K562 (cell line): ENCODE results near the gene RGS12. TPM values are rescaled to one million over a fixed set of nuclear protein-coding genes. Genes with fewer than 3 reads are reported as not detected.

ENCODE experiments used
- ATAC-seq: fragments of 200-7000 bp; cut with Tn5 transposase; 3 replicates; pipeline ENCODE4 v1.9.1; 2020; ENCODE audit warnings: moderate library complexity
- BruUV-seq: library from RNA; stranded (reverse); fragments of 400-500 nt; replicated peaks from 2 replicates; lab custom pipeline; 2021; lab: Mats Ljungman, UMichigan
- CTCF ChIA-PET: fragments of 300-600 bp; formaldehyde crosslinking; extraction: SDS; loops from one replicate; lab custom pipeline; 2021; ENCODE audit warnings: low intra/inter-chr PET ratio; lab: Yijun Ruan, JAX
- POLR2A ChIA-PET: fragments of 300-600, 350-650 bp; sonication (Branson Sonifier 250); formaldehyde crosslinking; extraction: SDS; loops from one replicate; lab custom pipeline; 2021; ENCODE audit warnings: antibody characterized with exemption, inconsistent platforms; lab: Yijun Ruan, JAX
- DNase-seq, 4 experiments: peaks; one replicate each; pipeline versions ENCODE4 v3.0.0 to v3.0.0-alpha.2; 2011 to 2018; ENCODE audit warnings: low spot score in 3 of 4, mixed read lengths in 3 of 4; ENCODE audit errors: extremely low read depth in 1 of 4
- FAIRE-seq: peaks from 2 replicates; lab custom pipeline; 2011; peaks lifted over from hg19 to GRCh38; lab: Jason Lieb, UNC
- H2AFZ ChIP-seq: 2 replicates; pipeline ENCODE4 v1.6.0; 2011; ENCODE audit warnings: low read depth, low read length, control low read depth, inconsistent platforms
- H3K27ac ChIP-seq: fragments of 200-600 bp; 3 replicates; pipeline ENCODE4 v1.8.0; 2011; ENCODE audit warnings: low read depth, mild to moderate bottlenecking, control low read depth, inconsistent platforms, low read length, moderate library complexity, mixed read lengths; ENCODE audit errors: extremely low read depth
- H3K27me3 ChIP-seq, 2 experiments: fragments of 300-600 bp in 1 of 2; 2 replicates in 1 of 2; 3 replicates in 1 of 2; pipeline versions ENCODE4 v1.6.0 to v1.8.0; 2011; ENCODE audit warnings: inconsistent platforms in 2 of 2, low read length in 2 of 2, mild to moderate bottlenecking in 1 of 2, mixed read lengths in 1 of 2, moderate library complexity in 1 of 2; ENCODE audit not compliant: control insufficient read depth in 2 of 2, insufficient read depth in 2 of 2
- H3K36me3 ChIP-seq: fragments of 300-600 bp; 3 replicates; pipeline ENCODE4 v1.8.0; 2011; ENCODE audit warnings: mild to moderate bottlenecking, low read length, inconsistent platforms; ENCODE audit not compliant: control insufficient read depth, insufficient read depth
- H3K4me1 ChIP-seq, 2 experiments: fragments of 200-600 bp in 1 of 2; replicated peaks in 1 of 2; 2 replicates in 1 of 2; 3 replicates in 1 of 2; pipeline versions ENCODE4 v1.5.1 to v1.8.0; 2011; ENCODE audit warnings: inconsistent platforms in 2 of 2, low read length in 2 of 2, mild to moderate bottlenecking in 1 of 2, mixed read lengths in 1 of 2, moderate library complexity in 1 of 2; ENCODE audit not compliant: control insufficient read depth in 2 of 2, insufficient read depth in 2 of 2
- H3K4me2 ChIP-seq: 2 replicates; pipeline ENCODE4 v1.6.1; 2011; ENCODE audit warnings: low read length, control low read depth, inconsistent platforms, mixed read lengths; ENCODE audit not compliant: insufficient read depth
- H3K4me3 ChIP-seq: fragments of 200-600 bp; sonication (generic), shearing (Covaris generic); 2 replicates; pipeline ENCODE4 v1.5.1; 2016; ENCODE audit warnings: control low read depth, inconsistent platforms
- H3K79me2 ChIP-seq: fragments of 200-600 bp; 3 replicates; pipeline ENCODE4 v1.8.0; 2011; ENCODE audit warnings: low read length, inconsistent platforms; ENCODE audit not compliant: control insufficient read depth, insufficient read depth
- H3K9ac ChIP-seq, 2 experiments: 2 replicates each; pipeline versions ENCODE4 v1.6.0 to v1.6.1; 2011; ENCODE audit warnings: low read depth in 2 of 2, low read length in 2 of 2, control low read depth in 1 of 2, inconsistent platforms in 1 of 2, mild to moderate bottlenecking in 1 of 2, mixed read lengths in 1 of 2; ENCODE audit not compliant: insufficient read depth in 1 of 2
- H3K9me1 ChIP-seq: one replicate; pipeline ENCODE4 v1.6.0; 2011; ENCODE audit warnings: inconsistent platforms, mild to moderate bottlenecking, low read length, moderate library complexity; ENCODE audit not compliant: control insufficient read depth, insufficient read depth
- H3K9me3 ChIP-seq: replicated peaks from 2 replicates; pipeline ENCODE4 v1.5.1; 2011; ENCODE audit warnings: low read depth, low read length, inconsistent platforms; ENCODE audit not compliant: control insufficient read depth, insufficient read depth
- H4K20me1 ChIP-seq: replicated peaks from 2 replicates; pipeline ENCODE4 v1.6.1; 2011; ENCODE audit warnings: low read length, inconsistent platforms, mixed read lengths; ENCODE audit not compliant: control insufficient read depth, insufficient read depth
- AFF4 ChIP-seq: sonication (generic); formaldehyde crosslinking; IDR thresholded peaks from 2 replicates; pipeline ENCODE4 v1.8.0; 2023; ENCODE audit warnings: mild to moderate bottlenecking, missing genetic modification reagents
- CBFA2T2 ChIP-seq: fragments of 450-650 bp; conservative IDR thresholded peaks from 2 replicates; pipeline ENCODE4 v1.6.1; 2017; ENCODE audit warnings: mild to moderate bottlenecking
- CCNT2 ChIP-seq: IDR thresholded peaks from 2 replicates; pipeline ENCODE4 v1.6.1; 2011; ENCODE audit warnings: borderline replicate concordance, low read depth, mild to moderate bottlenecking, moderate library complexity, mixed read lengths, low read length; ENCODE audit not compliant: insufficient read length; ENCODE audit errors: extremely low read depth
- E2F8 ChIP-seq: fragments of 450-650 bp; IDR thresholded peaks from 2 replicates; pipeline ENCODE4 v1.7.1; 2018; ENCODE audit warnings: mild to moderate bottlenecking, low read depth; ENCODE audit not compliant: partially characterized antibody
- EP300 ChIP-seq: IDR thresholded peaks from 2 replicates; pipeline ENCODE4 v1.6.1; 2012; ENCODE audit warnings: low read length, improper control_type of control experiment
- MTA2 ChIP-seq: fragments of 450-650 bp; IDR thresholded peaks from 2 replicates; pipeline ENCODE4 v1.6.1; 2016; ENCODE audit warnings: low read depth
- PATZ1 ChIP-seq: fragments of 250-450 bp; sonication (Bioruptor Pico); IDR thresholded peaks from 2 replicates; pipeline ENCODE4 v1.5.0; 2020; ENCODE audit warnings: mild to moderate bottlenecking, borderline replicate concordance
- SMAD3 ChIP-seq: fragments of 450-650 bp; formaldehyde crosslinking; conservative IDR thresholded peaks from 2 replicates; pipeline ENCODE4 v1.4.0; 2020; ENCODE audit warnings: mild to moderate bottlenecking
- ZNF165 ChIP-seq: fragments of 250-450 bp; sonication (Bioruptor Pico); IDR thresholded peaks from 2 replicates; pipeline ENCODE4 v1.4.0; 2020; ENCODE audit warnings: borderline replicate concordance
- WGBS: fragments of 100-300 bp; shearing (Covaris generic); methylation state at CpG from one replicate; pipeline ENCODE4 v1.1.6; 2016; ENCODE audit warnings: low coverage, mixed read lengths; ENCODE audit not compliant: insufficient coverage; ENCODE audit errors: missing lambda C conversion rate; 5-methylcytosine and 5-hydroxymethylcytosine counted together
- in situ Hi-C: fragments of 300-500 bp; cut with MboI; formaldehyde crosslinking; loops from 4 replicates; pipeline ENCODE4 v1.15.0; 2018; ENCODE audit warnings: inconsistent platforms, mixed read lengths
- intact Hi-C: fragments of 100-400 bp; cut with micrococcal nuclease; formaldehyde crosslinking; loops from 2 replicates; pipeline ENCODE4 v1.14.2; 2022
- polyA plus RNA-seq, 8 experiments: library from polyadenylated mRNA; depleted of rRNA in 4 of 8; stranded (reverse) in 5 of 8; unstranded in 3 of 8; fragments of >200 nt; fragmentation: Nextera tagmentation in 2 of 8; fragmentation: Illumina TruSeq in 1 of 8; extraction: Ambion mirVana in 2 of 8; extraction: Trizol in 1 of 8; gene quantifications; 2 replicates each; pipeline versions ENCODE4 v1.2.1 to v1.2.3, GENCODE V29; 2011 to 2014; ENCODE audit warnings: inconsistent platforms in 1 of 8, missing spikeins in 1 of 8
- total RNA-seq, 7 experiments: library from RNA; depleted of rRNA in 6 of 7; stranded (reverse); fragments of >200 nt in 6 of 7; fragmentation: Illumina TruSeq in 2 of 7; extraction: Trizol in 2 of 7; gene quantifications; 2 replicates each; pipeline versions ENCODE4 v1.2.1 to v1.2.3, GENCODE V29; 2011 to 2021; ENCODE audit warnings: low replicate concordance in 1 of 7
- TF ChIP-seq, protein P1 (sequence below): fragments of 250-450 bp; sonication (Bioruptor Pico); IDR thresholded peaks from 2 replicates; pipeline ENCODE4 v1.8.0; 2021; ENCODE audit warnings: borderline replicate concordance, mild to moderate bottlenecking, moderate library complexity; ENCODE audit not compliant: poor library complexity, severe bottlenecking
- TF ChIP-seq, protein P2 (sequence below): fragments of 250-450 bp; sonication (Bioruptor Pico); IDR thresholded peaks from 2 replicates; pipeline ENCODE4 v1.8.0; 2022; ENCODE audit warnings: inconsistent platforms

RGS12 gene
- total and polyA plus RNA-seq, 9 of the 15 experiments (the other 6 are each of a cell fraction or from before 2014, with no cell fraction given), result 0.30 to 8.8 (median 5.5) TPM

- Histone ChIP-seq H3K9me1 (no peaks in the 10 kb centered on the region), H2AFZ (no peak overlapping the region), H4K20me1 (peaks cover 68% of the 10 kb centered on the region), H3K79me2 (no peaks in the 10 kb centered on the region), H3K4me3 (no peak overlapping the region), H3K9ac (no peak overlapping the region), H3K27ac (no peak overlapping the region), H3K27me3 (peaks cover 3 to 66% of the 10 kb centered on the region in 2 experiments; a peak in 3 of 5 replicates), H3K36me3 (no peaks in the 10 kb centered on the region), H3K9me3 (no peaks in the 10 kb centered on the region), H3K4me1 (peaks cover 7 to 10% of the 10 kb centered on the region in 2 experiments; a peak in 2 of 5 replicates), H3K4me2 (no peak overlapping the region)
- no TSS peak for BruUV-seq
- WGBS, result 57% methylated on average over 11 of the region's 12 CpGs
- ChIA-PET POLR2A (no interaction called here), CTCF (no interaction called here)
- ATAC-seq, result no peak
- in situ Hi-C loops, result no loop called here
- FAIRE-seq, result no peak
- DNase-seq, result no peak
- intact Hi-C loops, result no loop called here
- TF ChIP-seq SMAD3 (CRISPR knock-in tag), result no peak
- TF ChIP-seq CBFA2T2, result no peak
- TF ChIP-seq AFF4 (CRISPR knock-in tag), result no peak
- no peak for TF ChIP-seq ZNF165 (CRISPR knock-in tag)
- TF ChIP-seq, protein P1, sequence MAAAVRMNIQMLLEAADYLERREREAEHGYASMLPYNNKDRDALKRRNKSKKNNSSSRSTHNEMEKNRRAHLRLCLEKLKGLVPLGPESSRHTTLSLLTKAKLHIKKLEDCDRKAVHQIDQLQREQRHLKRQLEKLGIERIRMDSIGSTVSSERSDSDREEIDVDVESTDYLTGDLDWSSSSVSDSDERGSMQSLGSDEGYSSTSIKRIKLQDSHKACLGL (CRISPR knock-in tag), result no peak
- no peak for TF ChIP-seq PATZ1 (CRISPR knock-in tag)
- TF ChIP-seq EP300, result no peak
- TF ChIP-seq MTA2, result no peak
- no peak for TF ChIP-seq CCNT2
- no peak for TF ChIP-seq E2F8
- TF ChIP-seq, protein P2, sequence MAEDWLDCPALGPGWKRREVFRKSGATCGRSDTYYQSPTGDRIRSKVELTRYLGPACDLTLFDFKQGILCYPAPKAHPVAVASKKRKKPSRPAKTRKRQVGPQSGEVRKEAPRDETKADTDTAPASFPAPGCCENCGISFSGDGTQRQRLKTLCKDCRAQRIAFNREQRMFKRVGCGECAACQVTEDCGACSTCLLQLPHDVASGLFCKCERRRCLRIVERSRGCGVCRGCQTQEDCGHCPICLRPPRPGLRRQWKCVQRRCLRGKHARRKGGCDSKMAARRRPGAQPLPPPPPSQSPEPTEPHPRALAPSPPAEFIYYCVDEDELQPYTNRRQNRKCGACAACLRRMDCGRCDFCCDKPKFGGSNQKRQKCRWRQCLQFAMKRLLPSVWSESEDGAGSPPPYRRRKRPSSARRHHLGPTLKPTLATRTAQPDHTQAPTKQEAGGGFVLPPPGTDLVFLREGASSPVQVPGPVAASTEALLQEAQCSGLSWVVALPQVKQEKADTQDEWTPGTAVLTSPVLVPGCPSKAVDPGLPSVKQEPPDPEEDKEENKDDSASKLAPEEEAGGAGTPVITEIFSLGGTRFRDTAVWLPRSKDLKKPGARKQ (CRISPR knock-in tag), result no peak
These were observed 14.7 kb downstream of the RGS12 start for GRCh38 chr4:3307486-3307885.
